ENCODE results near the gene STIP1.

- no peak for TF ChIP-seq CTCF (IDR thresholded peaks at IDR 0.05)
- no peak for TF ChIP-seq EZH2 (IDR thresholded peaks at IDR 0.05; ENCODE audit: borderline replicate concordance, insufficient read depth, low read depth, low read length, poor library complexity, severe bottlenecking)
Measured at GRCh38 chr11:64227405-64227956, 41.5 kb downstream of the STIP1 start.
